CD4-positive, alpha-beta T cell treated with Interleukin-4 for 1 hour (primary cell): ENCODE data around the gene CDK19.
A peak's percentile ranks its signal among the peaks of the same experiment; 100 is the strongest.
"Not testable (repeated sequence)": the region's sequence is repeated elsewhere in the genome, so short reads cannot be mapped to it uniquely, and the experiment has no call there.

Experiments
- DNase-seq, 2 donors: peaks; one replicate each; pipeline ENCODE4 v3.0.0-alpha.2; 2020 to 2022

CDK19 gene

GRCh38 chr6:110755411-110755834 is 59.8 kb downstream of the CDK19 start:
- DNase-seq: no peak

- not testable (repeated sequence) for DNase-seq
Observed at GRCh38 chr6:110753936-110754668, 61.2 kb downstream of the CDK19 start.

GRCh38 chr6:110748453-110748852 is 66.8 kb downstream of the CDK19 start:
- DNase-seq: no peak

- DNase-seq: no peak
Observed at GRCh38 chr6:110746680-110747079, 68.6 kb downstream of the CDK19 start.

- DNase-seq: no peak
Observed at GRCh38 chr6:110744991-110745390, 70.3 kb downstream of the CDK19 start.

GRCh38 chr6:110742552-110742951 is 72.7 kb downstream of the CDK19 start:
- not testable (repeated sequence) for DNase-seq

GRCh38 chr6:110741517-110741916 is 73.8 kb downstream of the CDK19 start:
- no peak for DNase-seq

- peak; percentile 10 to 46 for DNase-seq
Observed at GRCh38 chr6:110738899-110739365, 76.3 kb downstream of the CDK19 start.

- DNase-seq: no peak
Observed at GRCh38 chr6:110735666-110736065, 79.6 kb downstream of the CDK19 start.

- no peak for DNase-seq
Observed at GRCh38 chr6:110731898-110732297, 83.4 kb downstream of the CDK19 start.

- no peak for DNase-seq
Observed at GRCh38 chr6:110731196-110731595, 84.1 kb downstream of the CDK19 start.

- no peak for DNase-seq
Observed at GRCh38 chr6:110728501-110728900, 86.8 kb downstream of the CDK19 start.

GRCh38 chr6:110723017-110723416 is 92.3 kb downstream of the CDK19 start:
- DNase-seq: no peak

GRCh38 chr6:110720066-110720465 is 95.2 kb downstream of the CDK19 start:
- no peak for DNase-seq

GRCh38 chr6:110719601-110720000 is 95.7 kb downstream of the CDK19 start:
- not testable (repeated sequence) for DNase-seq

GRCh38 chr6:110714143-110714542 is 101.1 kb downstream of the CDK19 start:
- no peak for DNase-seq

- DNase-seq: no peak
Observed at GRCh38 chr6:110712238-110712637, 103.0 kb downstream of the CDK19 start.

GRCh38 chr6:110710115-110710514 is 105.2 kb downstream of the CDK19 start:
- DNase-seq: no peak

- DNase-seq: no peak
Observed at GRCh38 chr6:110708295-110708950, 106.8 kb downstream of the CDK19 start.

GRCh38 chr6:110705543-110705942 is 109.7 kb downstream of the CDK19 start:
- no peak for DNase-seq

- DNase-seq: no peak
Observed at GRCh38 chr6:110703906-110704594, 111.2 kb downstream of the CDK19 start.

- no peak for DNase-seq
Observed at GRCh38 chr6:110703010-110703905, 112.0 kb downstream of the CDK19 start.

GRCh38 chr6:110699780-110700179 is 115.5 kb downstream of the CDK19 start:
- DNase-seq: no peak
